Stimulated activated CD8-positive, alpha-beta memory T cell treated with anti-CD3 and anti-CD28 coated beads, Interleukin-7, amount 100 ng/mL, for 4 hours (primary cell): ENCODE results near the gene IRF7.
"Not testable (repeated sequence)": the region's sequence is repeated elsewhere in the genome, so short reads cannot be mapped to it uniquely, and the experiment has no call there.

Experiments used
- DNase-seq, 2 donors: peaks; one replicate each; pipeline ENCODE4 v3.0.0-alpha.2; 2020; ENCODE audit warnings: low read depth in 2 of 2

The IRF7 gene

DNA sequence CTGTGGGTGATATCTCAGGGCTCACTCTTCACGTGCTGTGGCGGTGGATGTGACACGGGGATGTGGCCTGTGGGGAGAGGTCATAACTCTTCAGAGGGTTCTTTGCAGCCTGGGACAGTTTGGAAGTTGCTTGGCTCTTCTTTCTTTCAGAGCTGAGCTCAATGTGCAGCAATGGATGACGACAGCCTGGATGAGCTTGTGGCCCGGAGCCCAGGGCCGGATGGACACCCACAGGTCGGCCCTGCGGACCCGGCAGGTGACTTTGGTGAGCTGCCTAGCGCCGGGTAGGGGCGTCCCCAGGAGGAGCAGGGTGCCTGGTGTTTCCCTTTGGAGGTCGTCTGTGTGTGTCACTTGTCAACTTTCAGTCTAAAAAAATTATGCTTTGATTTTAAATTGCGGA is 34.4 kb downstream of the IRF7 start:
- DNase-seq: no peak

DNA sequence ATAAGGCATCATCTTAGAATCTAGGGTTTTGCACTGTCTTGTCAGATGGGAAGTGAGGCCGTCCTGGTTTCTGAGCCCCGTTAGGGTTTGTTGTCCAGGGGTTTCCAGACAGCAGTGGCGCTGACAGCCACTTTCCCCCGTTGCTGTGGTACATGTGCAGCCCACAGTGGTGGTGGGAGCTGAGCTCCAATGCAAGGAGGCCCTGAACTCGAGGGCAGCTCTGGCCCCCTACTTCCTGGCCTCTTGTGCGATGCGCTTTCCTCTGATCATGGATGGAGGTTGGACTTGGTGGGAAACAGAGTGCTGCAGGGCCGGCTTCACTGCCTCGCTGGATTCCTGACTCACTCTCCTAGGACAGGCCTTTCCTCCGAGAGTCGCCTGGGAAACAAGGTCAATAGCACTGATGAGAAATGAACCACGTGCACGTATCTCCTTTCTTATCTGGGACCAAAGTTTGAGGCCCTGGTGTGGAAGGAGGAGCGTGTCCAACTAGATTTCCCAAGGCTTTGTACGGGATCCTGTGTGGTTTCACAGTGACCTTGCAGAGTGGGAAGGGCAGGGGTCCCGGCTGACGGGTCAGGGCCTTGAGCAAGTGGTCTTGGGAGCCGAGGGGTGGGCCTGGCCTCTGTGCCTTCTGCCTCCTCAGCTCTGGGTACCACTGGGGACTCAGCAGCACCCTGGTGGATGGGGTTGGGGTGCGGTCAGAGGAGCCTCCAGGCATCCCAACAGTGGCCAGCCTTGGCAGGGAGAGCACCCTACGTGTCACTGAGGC is 35.7 kb downstream of the IRF7 start:
- DNase-seq: no peak

DNA sequence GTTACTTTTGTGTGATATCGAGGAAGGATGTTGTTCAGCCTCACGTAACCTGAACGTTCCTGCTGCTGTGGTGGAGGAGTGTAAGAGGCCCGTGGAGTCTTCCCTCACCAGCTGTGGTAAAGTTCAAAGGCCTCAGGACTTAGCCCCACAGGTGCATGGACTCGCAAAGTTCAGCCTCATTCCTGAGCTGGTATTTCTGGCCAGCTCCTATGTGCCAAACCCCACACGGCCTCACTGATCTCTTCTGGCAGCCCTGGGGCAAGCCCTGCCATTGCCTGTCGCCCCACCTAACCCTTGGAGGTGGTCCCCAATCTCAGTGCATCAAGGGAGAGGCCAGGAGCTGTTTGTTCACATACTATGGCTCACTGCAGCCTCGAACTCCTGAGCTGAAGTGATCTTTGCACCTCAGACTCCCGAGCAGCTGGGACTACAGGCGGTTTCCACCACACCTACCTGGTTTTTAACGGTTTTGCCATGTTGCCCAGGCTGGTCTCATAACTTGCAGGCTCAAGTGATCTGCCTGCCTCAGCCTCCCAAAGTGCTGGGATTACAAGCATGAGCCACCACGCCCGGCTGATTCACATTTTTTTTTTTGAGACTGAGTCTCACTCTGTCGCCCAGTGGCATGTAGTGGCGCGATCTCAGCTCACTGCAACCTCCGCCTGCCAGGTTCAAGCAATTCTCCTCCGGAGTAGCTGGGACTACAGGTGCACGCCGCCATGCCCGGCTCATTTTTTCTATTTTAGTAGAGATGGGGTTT is 37.3 kb downstream of the IRF7 start:
- DNase-seq: no peak

DNA sequence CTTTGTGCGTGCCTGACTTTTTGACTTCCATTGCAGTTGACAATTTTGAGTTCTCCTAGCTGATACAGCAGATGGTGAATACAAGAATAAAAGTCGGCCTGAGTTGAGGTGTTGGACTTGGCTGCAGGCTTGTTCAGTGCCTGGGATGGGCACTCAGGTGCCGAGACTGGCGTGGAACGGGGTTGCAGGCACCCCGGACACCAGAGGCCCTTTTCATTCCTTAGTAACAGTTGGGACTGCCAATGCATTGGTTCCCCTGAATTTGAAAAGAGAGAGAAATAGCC is 38.2 kb downstream of the IRF7 start:
- no peak for DNase-seq

DNA sequence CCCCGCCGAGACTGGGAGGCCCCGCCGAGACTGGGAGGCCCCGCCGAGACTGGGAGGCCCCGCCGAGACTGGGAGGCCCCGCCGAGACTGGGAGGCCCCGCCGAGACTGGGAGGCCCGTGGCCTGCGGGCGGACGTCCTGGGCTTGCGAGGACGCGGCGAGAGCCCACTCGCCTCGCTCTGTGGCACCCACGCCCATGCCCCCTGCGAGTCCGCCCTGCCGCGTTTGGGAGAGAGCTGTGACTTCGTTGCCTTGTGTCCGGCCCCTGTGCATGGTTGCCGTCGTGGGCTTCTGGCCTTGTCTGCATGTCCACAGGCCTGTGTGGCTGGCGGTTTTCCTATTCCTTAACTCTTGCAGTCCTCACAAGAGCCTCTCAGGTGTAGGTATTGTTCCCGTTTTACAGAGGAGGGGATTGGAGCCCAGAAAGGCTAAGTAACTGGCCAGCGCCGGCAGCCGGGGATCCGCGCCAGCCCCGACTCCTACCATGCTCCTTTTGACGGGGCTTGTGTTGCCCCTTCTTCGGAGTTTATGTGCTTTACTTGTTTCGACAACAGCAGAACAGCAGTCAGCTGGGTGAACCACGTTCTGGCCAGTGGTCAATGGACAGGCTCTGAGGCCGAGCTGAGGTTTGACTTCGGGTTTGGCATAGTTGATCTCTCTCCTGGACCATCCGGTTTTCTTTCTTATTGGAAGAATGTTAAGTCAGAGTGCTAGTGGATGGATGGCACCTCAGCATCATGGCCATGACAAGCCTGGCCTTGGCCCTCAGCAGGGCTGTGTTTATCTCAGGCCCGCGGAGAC is 38.7 kb downstream of the IRF7 start:
- DNase-seq: no peak

GRCh38 chr11:575996-576768 is 39.6 kb downstream of the IRF7 start, which contains the start of gene PHRF1:
TSS of gene PHRF1 (plus strand) at chr11:576470. CDS start at chr11:581513, 5,043 bp downstream.
- DNase-seq: peak; percentile 92 to 97

- no peak for DNase-seq
These were observed 40.3 kb downstream of the IRF7 start for GRCh38 chr11:575313-575995.

DNA sequence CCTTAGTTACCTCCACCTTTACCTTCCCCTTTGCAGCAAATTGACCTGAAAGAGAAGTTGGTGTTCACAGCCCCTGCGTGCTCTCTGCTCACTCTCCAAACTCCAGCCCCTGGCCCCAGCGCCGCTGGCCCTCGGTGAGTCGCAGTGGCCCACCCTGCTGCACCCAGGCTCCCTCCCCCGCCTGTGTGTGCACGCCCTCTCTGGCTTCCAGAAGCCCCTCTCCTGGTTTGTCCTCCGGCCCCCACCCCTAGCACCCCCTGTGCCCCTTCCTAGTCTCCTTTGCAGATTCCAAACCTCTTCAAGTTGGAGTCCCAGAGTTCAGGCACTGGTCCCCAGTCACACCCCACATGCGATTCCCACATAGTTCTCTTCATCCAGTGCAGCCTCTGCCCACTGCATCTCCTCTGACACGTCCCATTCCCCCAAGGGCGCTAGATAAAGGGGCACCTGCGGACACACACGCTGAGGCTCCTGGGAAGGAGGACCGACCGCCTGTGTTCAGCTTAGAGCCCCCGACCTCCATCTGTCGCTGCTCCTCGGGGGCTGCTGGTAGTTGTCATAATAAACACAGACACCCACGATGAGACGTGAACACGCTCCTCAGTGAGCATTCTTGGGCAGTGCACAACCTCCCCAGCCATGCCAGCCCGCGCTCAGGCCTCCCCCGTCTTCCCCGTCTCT is 41.0 kb downstream of the IRF7 start:
- DNase-seq: no peak

DNA sequence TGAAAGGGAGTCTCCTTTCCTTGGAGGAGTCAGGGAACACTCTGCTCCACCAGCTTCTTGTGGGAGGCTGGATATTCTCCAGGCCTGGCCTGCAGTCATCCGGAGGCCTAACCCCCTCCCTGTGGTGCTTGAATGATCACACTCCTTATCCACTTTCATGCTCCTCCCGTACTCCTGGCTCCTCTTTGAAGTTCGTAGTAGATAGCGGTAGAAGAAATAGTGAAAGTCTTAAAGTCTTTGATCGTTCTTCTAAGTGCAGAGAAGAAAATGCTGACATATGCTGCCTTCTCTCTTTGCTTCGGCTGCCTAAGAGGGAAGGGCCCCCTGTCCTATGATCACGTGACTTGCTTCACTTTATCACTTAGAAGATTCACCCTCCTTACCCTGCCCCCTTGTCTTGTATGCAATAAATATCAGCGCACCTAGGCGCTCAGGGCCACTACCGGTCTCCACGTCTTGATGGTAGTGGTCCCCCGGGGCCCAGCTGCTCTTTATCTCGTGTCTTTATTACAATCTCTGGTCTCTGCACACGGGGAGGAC is 41.6 kb downstream of the IRF7 start:
- DNase-seq: not testable (repeated sequence)

DNA sequence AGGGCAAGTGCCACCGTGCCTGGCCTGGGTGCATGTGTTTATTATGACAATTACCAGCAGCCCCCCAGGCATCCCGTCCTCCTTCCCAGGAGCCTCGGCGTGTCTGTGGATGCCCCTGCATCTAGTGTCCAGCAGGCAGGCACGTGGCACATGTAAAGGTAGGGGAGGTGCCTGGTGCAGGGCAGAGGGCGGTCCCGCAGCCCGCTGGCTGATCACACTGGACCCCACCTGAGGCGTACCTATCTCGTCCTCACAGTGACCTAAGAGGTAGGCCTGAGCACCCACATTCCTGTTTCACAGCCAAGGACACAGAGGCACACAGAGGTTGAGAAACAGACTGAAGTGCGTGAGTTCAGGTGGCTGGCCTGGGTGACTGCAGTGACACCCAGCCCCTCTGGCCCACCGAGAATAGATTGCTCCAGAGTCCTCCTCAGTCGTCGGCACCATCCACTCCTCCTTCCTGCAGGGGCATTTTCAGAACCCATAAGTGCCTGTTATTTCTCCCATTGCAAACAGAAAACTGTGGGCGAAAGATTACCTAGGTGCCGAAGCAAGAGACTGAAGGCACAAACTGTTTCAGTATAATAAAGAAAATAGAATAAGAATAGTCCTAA is 42.5 kb downstream of the IRF7 start:
- no peak for DNase-seq

DNA sequence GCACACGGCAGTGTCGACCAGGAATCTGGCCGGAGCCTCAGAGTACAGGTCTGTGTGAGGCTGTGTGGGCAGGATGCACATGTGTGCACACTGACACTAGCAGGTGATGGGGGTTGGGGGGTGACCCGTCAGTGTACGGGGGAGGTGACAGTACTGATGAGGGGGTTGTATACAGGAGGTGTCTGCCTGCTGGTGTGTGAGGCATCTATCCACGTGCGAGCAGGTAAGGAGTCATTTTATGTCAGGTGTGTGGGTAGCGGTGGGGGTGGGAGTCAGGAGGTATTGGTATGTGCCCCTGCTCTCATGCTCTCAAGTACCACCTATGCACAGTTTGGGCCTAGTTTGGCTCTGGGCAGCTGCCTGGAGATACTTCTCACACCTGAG is 44.0 kb downstream of the IRF7 start:
- DNase-seq: no peak

GRCh38 chr11:569158-569885 is 46.4 kb downstream of the IRF7 start:
- DNase-seq: no peak

DNA sequence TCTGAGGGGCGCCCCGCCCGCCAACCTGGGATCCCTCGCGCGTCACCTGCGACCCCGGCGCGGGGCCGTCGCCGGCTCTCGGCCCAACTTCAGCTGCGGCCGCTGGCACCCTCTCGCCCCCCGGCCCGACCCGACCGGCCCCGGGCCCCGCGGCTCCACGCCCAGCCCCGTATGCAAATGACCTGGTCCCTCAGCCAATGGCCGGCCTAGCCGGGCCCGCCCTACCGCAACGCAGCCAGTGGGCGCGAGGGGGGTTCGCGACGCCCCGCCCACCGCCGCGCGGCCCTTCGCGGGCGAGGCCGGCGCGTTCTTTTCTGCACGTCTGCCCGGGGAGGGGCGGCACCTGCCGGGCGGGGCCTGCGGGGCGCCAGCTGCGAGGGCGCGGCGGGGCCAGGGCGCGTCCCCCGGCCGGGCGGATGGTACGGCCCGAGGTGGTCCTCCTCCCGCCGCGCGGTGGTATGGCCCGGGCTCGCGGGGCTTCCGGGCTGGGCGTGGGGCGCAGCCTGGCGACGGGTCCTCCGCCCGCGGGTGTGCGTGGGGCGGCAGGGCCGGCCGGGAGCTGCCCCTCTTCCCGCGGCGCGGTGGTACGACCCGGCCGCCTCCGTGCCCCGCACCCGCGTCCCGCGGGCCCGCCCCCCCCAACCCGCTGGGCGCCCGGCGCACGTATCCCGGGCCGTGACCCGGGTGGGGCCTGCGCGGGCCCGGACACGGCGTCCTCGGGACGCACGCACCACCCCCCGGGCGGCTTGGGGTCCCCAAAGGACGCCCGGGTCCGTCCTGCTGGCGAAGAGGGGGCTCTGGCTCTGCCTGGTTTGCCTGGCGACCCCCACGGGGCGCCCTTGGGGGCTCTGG is 47.2 kb downstream of the IRF7 start:
- DNase-seq: peak; percentile 70 to 89

GRCh38 chr11:567629-568292 is 48.0 kb downstream of the IRF7 start:
- DNase-seq: no peak

DNA sequence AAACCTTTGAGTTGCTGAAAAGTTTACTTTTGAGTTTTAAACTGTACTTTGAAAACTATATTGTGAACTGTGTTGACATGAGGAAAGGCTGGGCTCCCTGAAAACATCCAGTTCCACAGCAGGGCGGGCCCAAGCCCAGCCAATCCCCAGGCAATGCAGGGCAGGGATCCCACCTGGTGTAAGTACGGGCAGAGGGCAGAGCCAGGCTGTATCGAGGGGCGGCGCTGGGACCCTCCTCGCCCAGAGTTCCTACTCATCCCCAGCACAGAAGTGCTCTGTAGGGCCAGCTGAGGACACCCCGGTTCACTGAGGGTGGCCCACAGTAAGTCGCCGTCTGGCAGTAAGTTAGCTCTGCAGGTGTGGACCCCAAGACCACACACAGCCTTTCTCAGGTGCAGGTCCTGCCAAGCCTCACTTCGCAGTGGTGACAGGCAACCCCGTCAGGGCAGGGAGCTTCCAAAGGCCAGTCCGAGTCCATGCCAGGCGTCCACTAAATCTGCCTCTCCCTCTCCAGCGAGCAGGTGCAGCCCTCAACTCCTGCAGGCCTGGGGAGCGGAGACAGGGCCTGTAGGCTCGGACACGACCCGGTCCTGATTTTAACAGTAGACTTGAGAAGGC is 48.6 kb downstream of the IRF7 start:
- no peak for DNase-seq

DNA sequence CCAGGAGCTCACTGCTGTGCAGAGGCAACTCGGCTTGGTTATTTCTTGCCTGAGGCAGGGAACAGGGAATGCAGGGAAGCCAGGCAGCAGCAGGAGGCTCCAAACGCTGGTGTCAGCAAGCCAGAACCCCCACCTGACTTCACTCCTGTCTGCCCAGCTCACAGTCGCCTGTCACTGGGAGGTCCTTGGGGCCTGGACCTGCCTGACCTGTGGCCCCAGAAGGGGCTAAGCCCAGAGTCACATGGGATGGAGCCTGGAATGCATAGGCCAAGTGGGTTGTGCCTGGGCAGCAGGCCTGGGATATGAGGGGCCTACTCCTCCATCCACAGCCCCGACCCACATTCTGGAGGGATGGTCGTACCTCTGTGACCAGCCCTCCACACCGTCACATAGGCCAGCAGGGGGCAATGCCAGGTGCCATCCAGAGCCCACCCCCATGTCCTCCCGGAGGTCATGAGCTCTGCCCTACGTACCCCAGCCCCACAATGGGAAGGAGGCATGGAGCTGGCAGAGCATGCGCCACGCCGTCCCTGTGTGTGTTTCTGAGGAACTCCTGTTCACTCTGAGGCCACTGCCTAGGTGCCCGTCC is 49.7 kb downstream of the IRF7 start:
- DNase-seq: no peak
